H1 (cell line): Measurements from ENCODE around the gene TCF4.

Source experiments
- BACH1 ChIP-seq: IDR thresholded peaks from 2 replicates; pipeline ENCODE4 v1.6.1; 2012; ENCODE audit warnings: low read length, improper control_type of control experiment
- CBX8 ChIP-seq: fragments of 300-800, 300-1000 bp; sonication (generic); IDR thresholded peaks from 2 replicates; pipeline ENCODE4 v1.7.1; 2016; ENCODE audit warnings: low read depth, low read length, borderline replicate concordance
- CHD2 ChIP-seq: IDR thresholded peaks from 2 replicates; pipeline ENCODE4 v1.6.1; 2012; ENCODE audit warnings: low read length, improper control_type of control experiment
- EP300 ChIP-seq, 2 experiments: IDR thresholded peaks; 1 replicate in 1 of 2; 2 replicates in 1 of 2; pipeline ENCODE4 v1.6.1; 2011 to 2012; ENCODE audit warnings: low read depth in 2 of 2, low read length in 2 of 2, mild to moderate bottlenecking in 2 of 2, borderline replicate concordance in 1 of 2, inconsistent platforms in 1 of 2, moderate library complexity in 1 of 2
- EZH2 ChIP-seq: fragments of 200-600 bp; sonication (generic); IDR thresholded peaks from 2 replicates; pipeline ENCODE4 v1.7.1; 2012; ENCODE audit warnings: low read depth, mild to moderate bottlenecking, moderate library complexity, low read length, inconsistent platforms; ENCODE audit not compliant: severe bottlenecking
- NRF1 ChIP-seq: IDR thresholded peaks from 2 replicates; pipeline ENCODE4 v1.6.1; 2011; ENCODE audit warnings: mild to moderate bottlenecking, low read depth, low read length, improper control_type of control experiment
- POLR2A ChIP-seq, 2 experiments: IDR thresholded peaks; 1 replicate in 1 of 2; 2 replicates in 1 of 2; pipeline ENCODE4 v1.6.1; 2011; ENCODE audit warnings: low read depth in 2 of 2, low read length in 2 of 2, mild to moderate bottlenecking in 2 of 2; ENCODE audit errors: control extremely low read depth in 1 of 2
- SIX5 ChIP-seq: IDR thresholded peaks from 2 replicates; pipeline ENCODE4 v1.6.1; 2011; ENCODE audit warnings: mild to moderate bottlenecking, low read depth, low read length
- ZNF274 ChIP-seq: IDR thresholded peaks from 2 replicates; pipeline ENCODE4 v1.7.0; 2012; ENCODE audit warnings: low read length, borderline replicate concordance; ENCODE audit errors: extremely low read depth
- TF ChIP-seq, protein P1 (sequence below): IDR thresholded peaks from 2 replicates; pipeline ENCODE4 v1.6.1; 2012; ENCODE audit warnings: inconsistent platforms
- TF ChIP-seq, protein P2 (sequence below), 3 experiments: IDR thresholded peaks; 1 replicate in 2 of 3; 2 replicates in 1 of 3; pipeline versions ENCODE4 v1.5.1 to v1.6.1; 2011; ENCODE audit warnings: low read length in 3 of 3, mild to moderate bottlenecking in 3 of 3, inconsistent platforms in 2 of 3, low read depth in 1 of 3, moderate library complexity in 1 of 3; ENCODE audit not compliant: insufficient read depth in 1 of 3; ENCODE audit errors: control extremely low read depth in 1 of 3
- TF ChIP-seq, protein P3 (sequence below): IDR thresholded peaks from 2 replicates; pipeline ENCODE4 v1.6.1; 2012; ENCODE audit warnings: low read length, inconsistent platforms

DNA sequence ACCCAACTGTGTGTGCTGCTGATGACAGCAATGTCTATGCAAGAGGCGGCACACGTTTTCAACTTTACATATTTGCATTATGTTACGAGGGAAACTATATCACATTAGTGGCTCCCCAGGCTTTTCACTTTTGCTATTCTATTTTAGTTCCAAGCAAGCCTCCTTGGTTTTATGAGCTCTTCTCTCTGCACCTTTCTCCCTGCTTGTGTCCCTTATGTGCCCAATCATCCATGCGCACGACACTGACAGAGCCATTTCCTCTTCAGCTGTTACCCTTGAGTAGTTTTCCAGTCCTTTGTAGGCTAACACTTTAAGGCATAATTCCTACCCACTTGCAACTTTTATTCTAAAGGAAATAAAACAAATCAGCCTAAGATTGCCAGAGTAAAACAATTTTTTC lies 154.3 kb downstream of the TCF4 start:
- TF ChIP-seq, protein P1, sequence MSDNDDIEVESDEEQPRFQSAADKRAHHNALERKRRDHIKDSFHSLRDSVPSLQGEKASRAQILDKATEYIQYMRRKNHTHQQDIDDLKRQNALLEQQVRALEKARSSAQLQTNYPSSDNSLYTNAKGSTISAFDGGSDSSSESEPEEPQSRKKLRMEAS: no peak
- TF ChIP-seq SIX5 (no peak), CBX8 (no peak), ZNF274 (no peak), POLR2A (IDR thresholded peaks at IDR 0.05; ENCODE audit: control extremely low read depth in 1 of 2, low read depth in 2 of 2, low read length in 2 of 2) (no peak), NRF1 (no peak), EZH2 (no peak), CHD2 (no peak), EP300 (IDR thresholded peaks at IDR 0.05; ENCODE audit: borderline replicate concordance in 1 of 2, low read depth in 2 of 2, low read length in 2 of 2) (no peak), BACH1 (no peak)
- TF ChIP-seq, protein P2, sequence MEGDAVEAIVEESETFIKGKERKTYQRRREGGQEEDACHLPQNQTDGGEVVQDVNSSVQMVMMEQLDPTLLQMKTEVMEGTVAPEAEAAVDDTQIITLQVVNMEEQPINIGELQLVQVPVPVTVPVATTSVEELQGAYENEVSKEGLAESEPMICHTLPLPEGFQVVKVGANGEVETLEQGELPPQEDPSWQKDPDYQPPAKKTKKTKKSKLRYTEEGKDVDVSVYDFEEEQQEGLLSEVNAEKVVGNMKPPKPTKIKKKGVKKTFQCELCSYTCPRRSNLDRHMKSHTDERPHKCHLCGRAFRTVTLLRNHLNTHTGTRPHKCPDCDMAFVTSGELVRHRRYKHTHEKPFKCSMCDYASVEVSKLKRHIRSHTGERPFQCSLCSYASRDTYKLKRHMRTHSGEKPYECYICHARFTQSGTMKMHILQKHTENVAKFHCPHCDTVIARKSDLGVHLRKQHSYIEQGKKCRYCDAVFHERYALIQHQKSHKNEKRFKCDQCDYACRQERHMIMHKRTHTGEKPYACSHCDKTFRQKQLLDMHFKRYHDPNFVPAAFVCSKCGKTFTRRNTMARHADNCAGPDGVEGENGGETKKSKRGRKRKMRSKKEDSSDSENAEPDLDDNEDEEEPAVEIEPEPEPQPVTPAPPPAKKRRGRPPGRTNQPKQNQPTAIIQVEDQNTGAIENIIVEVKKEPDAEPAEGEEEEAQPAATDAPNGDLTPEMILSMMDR (IDR thresholded peaks at IDR 0.05; ENCODE audit: control extremely low read depth in 1 of 3, insufficient read depth in 1 of 3, low read depth in 1 of 3, low read length in 3 of 3): no peak
- TF ChIP-seq, protein P3, sequence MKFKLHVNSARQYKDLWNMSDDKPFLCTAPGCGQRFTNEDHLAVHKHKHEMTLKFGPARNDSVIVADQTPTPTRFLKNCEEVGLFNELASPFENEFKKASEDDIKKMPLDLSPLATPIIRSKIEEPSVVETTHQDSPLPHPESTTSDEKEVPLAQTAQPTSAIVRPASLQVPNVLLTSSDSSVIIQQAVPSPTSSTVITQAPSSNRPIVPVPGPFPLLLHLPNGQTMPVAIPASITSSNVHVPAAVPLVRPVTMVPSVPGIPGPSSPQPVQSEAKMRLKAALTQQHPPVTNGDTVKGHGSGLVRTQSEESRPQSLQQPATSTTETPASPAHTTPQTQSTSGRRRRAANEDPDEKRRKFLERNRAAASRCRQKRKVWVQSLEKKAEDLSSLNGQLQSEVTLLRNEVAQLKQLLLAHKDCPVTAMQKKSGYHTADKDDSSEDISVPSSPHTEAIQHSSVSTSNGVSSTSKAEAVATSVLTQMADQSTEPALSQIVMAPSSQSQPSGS: no peak
